ENCODE results near the gene PTPRK.

GRCh38 chr6:128303870-128304269 lies 216.5 kb downstream of the PTPRK start:
- TF ChIP-seq CTCF (IDR thresholded peaks at IDR 0.05) = no peak
- TF ChIP-seq POLR2AphosphoS5 (IDR thresholded peaks at IDR 0.05) = no peak
- no peak for TF ChIP-seq EP300 (IDR thresholded peaks at IDR 0.05)
- no peak for TF ChIP-seq POLR2A (IDR thresholded peaks at IDR 0.05)

Data from sigmoid colon (tissue), 4 donors.